GM21825 (cell line): ENCODE measurements around the gene TRNAU1AP.
"Not testable (repeated sequence)": the region's sequence is repeated elsewhere in the genome, so short reads cannot be mapped to it uniquely, and the experiment has no call there.

Experiments used
- ATAC-seq: cut with Tn5 transposase; IDR thresholded peaks from one replicate; pipeline ENCODE4 v1.9.1; 2021; ENCODE audit warnings: mild to moderate bottlenecking, moderate library complexity; ENCODE audit not compliant: unreplicated experiment

Gene TRNAU1AP

DNA sequence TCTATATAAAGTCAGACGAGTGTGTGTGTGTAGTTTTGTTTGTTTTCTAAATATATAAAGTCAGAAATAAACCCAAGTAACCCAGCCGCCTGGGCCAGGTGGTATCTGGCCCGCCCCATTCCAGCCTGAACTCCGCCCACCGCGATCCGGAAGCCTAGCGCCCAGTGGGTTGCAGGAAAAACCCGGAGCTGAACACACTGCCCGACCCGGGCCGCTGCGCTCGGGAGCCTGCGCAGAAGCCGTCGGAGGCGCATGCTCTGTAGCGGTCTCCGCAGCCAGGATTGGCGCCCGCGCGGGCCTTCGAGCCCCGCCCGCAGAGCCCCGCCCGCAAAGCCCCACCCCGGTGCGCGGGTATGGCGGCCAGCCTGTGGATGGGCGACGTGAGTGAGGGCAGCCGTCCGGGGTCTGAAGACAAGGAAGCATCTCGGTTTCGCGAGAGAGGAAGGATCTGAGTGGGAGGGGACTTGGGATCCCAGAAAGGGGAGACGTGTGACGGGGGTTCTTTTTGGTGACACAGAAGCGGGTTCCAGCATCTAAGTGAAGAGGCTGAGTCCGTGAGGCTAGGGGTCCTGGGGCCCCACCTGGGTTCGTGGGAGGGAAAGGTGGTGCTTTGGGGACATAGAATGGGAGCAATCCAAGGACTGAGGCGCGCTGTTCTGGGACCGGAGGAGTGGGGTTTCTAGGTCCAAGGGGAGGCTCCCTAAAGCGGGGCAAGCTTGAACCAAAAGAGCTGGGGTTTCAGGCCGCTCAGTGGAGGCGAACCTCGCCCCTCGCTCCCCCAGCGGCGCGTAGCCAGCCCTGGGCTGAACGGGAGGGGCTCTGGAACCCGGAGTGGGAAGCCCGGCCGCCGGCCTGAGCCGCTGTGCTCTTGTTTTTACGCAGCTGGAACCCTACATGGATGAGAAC, at the start of gene TRNAU1AP:
TRNAU1AP (plus strand) TSS at position 328 of the 906 bp plus-strand sequence; CDS start at position 354, 26 bp downstream.
- ATAC-seq = peak; percentile 82

DNA sequence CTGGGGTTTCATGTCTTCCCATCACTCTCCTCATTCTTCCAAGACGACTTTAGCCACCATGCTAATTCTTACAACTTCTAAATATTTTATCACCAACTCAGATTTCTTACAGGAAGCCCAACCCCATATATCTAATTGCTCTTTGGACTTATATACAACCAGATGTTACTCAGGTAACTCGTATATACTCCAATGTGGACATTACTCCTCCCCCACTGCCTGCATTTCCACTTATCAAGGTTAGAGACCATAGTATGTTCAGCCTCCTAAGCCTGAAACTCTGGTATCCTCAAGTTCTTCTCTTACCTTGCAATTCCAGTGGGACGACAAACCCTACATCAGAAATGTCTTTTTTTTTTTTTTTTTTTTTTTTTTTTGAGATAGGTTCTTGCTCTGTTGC, 49.8 kb upstream of the TRNAU1AP start:
- no peak for ATAC-seq

DNA sequence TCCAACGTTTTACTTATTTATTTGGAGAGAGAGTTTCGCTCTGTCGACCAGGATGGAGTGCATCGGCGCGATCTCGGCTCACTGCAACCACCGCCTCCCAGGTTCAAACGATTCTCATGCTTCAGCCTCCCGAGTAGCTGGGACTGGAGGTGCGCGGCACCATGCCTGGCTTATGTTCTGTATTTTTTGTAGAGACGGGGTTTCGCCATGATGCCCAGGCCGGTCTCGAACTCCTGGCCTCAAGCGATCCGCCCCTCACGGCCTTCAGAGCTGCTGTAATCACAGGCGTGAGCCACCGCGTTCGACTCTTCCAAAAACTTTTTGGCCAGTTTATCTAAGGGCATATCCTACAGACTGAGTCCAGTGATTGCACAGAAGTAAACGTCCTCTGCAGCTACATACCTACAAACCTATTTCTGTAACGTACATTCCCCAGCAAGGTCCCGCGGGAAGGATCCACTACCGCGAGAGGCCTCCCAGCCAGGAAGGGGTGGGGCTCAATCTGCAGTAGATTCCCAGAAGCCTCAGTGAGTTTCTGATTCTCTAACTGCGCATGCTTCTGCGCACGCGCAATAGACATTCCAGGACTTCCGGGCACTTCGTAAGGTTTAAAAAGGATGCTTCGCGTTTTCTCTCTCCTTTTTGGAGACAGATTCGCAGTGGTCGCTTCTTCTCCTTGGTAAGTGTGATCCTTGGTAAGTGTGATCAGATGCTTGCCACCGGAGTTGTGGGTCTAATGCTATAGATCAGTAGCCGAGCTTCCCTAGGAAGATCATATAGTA, 47.3 kb upstream of the TRNAU1AP start, which contains the start of gene RCC1:
RCC1 (plus strand) TSS at position 638 of the 782 bp plus-strand sequence. CDS start 23,824 bp downstream, outside the sequence.
- ATAC-seq = peak; percentile 74

DNA sequence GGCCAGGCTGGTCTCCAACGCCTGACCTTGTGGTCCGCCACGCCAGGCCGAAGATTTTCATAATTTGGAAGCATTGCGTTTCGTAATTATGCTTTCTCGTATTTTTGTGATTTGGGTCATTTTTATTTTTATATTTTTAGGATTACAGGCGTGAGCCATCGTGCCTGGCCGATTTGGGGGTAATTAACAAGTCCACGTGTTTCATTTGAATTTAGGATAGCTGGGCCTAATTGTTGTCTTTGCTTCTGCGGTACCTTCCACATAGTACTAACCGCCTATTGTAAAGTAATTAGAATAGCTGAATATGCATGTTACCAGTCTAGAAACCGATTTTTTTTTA, 46.0 kb upstream of the TRNAU1AP start:
- no peak for ATAC-seq

DNA sequence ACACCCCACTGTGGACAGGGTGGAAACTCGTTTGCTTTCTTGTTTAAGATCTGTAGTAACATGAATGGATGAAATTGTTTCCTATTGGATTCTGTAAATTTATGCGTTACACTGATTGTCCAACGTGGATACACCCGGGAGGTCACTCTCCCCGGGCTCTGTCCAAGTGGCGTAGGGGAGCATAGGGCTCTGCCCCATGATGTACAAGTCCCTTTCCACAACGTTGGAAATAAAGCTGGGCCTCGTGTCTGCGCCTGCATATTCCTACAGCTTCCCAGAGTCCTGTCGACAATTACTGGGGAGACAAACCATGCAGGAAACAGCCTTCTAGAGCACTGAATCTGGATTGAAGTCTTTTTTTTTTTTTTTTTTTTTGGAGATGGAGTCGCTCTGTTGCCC, 45.6 kb upstream of the TRNAU1AP start:
- no peak for ATAC-seq

DNA sequence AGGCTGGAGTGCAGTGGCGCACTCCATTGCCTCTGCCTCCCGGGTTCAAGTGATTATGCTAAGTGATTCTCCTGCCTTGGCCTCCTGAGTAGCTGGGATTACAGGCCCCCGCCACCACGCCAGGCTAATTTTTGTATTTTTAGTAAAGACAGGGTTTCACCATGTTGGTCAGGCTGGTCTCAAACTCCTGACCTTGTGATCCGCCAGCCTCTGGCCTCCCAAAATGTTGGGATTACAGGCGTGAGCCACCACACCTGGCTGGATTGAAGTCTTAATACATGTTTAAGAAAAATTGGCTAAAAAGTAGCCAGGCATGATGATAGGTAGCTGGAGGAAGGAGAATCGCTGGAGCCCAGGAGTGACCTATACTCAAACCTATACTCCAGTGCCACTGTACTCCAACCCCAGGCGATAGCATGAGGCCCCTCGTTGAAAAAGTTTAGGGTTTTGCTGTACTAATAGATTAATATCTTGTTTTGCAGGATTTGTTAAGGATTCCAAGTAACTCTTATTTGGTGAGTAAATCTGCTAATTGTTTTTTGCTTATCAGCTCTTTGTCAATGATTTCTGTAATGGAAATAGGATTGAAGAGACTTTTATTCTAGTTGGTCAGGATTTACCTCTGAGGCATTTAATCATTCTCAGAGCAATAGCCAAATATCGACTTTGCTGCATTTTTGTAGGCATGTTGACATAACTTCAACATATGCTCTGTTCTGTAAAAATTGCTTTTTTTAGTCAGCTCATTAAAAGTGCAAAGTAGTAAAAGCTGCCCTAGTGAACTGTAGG, 45.0 kb upstream of the TRNAU1AP start:
- ATAC-seq = no peak

DNA sequence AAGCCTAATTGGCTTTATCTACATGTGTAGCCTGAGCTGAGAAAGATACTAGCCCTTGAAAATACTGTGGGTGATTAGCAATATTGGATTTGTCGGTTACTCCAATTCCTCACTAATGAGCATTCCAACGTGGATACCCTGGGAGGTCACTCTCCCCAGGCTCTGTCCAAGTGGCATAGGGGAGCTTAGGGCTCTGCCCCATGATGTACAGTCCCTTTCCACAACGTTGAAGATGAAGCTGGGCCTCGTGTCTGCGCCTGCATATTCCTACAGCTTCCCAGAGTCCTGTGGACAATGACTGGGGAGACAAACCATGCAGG, 44.5 kb upstream of the TRNAU1AP start:
- no peak for ATAC-seq

DNA sequence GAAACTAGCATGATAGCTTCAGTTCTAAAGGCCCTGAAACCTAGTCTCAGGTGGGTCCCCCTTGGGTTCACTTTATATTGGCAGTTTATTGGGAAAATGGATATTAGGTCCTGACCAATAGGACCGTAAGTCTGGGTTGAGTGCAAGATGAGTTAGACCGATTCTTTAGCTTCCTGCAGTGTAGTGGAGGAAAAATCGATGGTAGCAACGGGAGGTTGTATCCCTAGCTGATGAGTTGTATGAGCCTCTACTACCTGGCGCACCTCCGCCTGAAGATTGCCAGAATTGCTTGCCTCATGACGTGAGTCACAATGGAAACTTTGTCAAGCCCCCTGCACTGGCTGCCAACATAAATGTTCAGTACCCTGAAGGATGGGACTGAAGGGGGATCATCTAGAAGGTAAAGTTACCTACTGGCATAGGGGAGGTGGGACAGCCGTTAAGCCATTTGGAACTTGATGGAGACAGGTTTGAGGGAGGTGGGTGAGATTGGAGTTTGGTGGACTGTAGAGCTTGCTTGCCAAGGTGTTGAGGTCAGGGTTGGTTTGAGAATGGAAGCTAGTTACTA, 43.1 kb upstream of the TRNAU1AP start:
- ATAC-seq = no peak

DNA sequence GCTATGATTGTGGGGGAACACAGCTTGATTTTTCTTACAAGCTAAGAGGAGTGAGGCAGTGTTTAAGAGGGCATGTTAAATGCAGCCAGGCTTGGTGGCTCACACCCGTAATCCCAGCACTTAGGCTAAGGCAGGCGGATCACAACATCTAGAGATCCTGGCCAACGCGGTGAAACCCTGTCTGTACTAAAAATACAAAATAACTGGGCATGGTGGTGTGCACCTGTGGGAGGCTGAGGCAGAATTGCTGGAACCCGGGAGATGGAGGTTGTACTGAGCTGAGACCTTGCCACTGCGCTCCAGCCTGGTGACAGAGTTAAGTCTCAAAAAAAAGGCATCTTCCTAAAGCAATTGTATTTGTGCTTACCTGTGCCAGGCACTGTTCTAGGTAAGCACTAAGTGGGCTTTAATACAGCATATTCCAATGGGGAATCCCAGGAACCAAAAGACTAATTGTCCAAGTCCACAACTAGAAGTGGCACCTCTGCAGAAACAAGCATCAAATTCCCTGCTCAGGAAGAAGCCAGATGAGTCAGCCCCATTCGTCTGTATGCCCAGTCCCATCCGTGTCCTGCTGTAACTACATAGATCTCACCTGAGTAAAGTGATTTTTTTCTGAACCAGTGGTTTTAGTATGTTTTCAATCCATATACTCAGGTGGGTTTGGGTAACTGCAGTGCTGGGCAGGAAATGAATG, 42.5 kb upstream of the TRNAU1AP start:
- no peak for ATAC-seq

DNA sequence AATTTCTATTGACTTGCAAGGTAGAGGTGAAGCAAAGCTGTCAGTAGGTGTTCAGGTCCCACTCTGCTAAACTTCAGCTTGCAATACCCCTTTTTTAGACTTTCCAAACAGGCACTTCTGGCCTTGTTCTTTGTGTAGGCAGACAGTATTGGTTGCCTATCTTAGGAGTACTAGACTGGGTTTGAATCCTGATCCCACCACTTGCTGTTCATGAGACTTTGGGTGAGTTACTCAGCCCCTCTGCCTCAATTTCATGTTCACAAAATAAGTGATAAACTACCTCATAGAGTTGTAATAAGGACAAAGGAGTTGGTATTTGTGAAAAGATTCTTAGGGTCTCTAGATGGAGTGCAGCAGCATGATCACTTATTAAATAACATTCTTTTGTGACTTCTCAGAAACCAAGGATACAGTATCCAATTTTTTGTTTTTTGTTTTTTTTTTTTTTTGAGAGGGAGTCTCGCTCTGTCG, 41.9 kb upstream of the TRNAU1AP start:
- no peak for ATAC-seq

DNA sequence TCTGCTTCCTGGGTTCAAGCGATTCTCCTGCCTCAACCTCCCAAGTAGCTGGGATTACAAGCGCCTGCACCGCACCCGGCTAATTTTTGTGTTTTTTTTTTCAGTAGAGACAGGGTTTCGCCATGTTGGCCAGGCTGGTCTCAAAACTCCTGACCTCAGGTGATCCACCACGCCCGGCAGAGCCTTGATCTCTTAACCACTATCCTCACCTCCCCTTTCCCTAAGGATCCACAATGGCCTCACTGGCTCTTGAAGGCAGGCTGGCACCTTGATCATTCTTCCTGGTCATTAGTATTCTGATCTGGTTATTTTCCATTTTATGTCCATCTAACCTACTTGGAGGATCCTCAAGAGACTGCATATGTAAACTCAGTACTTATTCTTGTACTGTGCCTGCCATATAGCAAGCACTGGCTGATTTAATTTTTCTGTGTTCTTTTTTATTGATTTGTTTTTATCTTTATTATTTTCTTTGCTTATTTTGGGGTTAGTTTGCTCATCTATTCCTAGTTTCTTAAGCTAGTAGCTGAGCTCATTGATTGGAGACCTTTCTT, 40.8 kb upstream of the TRNAU1AP start:
- no peak for ATAC-seq

DNA sequence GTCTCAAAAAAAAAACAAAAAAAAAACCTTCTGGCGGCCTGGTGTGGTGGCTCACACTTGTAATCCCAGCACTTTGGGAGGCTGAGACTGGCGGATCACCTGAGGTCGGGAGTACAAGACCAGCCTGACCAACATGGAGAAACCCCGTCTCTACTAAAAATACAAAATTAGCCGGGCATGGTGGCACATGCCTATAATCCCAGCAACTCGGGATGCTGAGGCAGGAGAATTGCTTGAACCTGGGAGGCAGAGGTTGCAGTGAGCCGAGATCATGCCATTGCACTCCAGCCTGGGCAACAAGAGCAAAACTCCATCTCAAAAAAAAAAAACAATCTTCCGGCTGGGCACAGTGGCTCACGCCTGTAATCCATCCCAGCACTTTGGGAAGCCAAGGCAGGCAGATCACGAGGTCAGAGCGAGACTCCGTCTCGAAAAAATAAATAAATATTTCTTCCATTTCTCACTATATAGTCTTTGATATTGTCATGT, 38.4 kb upstream of the TRNAU1AP start:
- ATAC-seq = not testable (repeated sequence)

DNA sequence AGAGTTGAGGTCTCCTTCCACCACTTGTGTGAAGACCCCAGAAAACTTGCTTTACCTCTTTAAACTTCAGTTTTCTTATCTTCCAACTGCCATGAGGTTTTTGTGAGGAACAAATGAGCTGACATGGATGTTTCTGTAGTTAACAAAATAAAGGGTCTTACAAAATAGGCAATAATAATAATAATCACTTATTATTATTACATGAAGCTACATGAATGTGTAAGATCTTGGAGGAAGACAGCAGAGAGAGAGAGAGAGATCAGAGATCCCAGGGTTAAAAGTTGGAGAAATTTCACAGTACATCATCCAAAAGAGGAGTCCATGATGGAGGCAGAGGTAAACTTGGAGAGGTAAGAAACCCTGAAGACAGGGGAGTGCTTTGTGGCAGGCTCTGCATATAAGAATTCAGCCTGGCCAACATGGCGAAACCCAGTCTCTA, 36.3 kb upstream of the TRNAU1AP start:
- ATAC-seq = no peak

DNA sequence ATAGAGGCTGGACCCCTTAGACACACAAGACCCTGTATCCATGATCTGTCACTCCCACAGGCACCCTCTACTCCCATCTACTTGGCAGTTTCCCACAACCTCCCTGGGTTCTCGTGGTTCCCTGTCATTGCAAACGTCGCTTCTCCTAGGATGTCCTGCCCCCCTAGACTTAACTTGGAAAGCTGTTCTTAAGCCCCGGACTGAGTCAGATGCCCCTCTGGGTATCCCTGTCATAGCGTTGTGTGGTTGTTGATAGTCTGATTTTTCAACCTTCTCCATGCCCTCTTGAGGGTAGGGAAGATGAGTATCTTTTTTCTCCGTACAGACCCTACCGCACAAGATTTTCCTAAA, 35.3 kb upstream of the TRNAU1AP start:
- no peak for ATAC-seq

DNA sequence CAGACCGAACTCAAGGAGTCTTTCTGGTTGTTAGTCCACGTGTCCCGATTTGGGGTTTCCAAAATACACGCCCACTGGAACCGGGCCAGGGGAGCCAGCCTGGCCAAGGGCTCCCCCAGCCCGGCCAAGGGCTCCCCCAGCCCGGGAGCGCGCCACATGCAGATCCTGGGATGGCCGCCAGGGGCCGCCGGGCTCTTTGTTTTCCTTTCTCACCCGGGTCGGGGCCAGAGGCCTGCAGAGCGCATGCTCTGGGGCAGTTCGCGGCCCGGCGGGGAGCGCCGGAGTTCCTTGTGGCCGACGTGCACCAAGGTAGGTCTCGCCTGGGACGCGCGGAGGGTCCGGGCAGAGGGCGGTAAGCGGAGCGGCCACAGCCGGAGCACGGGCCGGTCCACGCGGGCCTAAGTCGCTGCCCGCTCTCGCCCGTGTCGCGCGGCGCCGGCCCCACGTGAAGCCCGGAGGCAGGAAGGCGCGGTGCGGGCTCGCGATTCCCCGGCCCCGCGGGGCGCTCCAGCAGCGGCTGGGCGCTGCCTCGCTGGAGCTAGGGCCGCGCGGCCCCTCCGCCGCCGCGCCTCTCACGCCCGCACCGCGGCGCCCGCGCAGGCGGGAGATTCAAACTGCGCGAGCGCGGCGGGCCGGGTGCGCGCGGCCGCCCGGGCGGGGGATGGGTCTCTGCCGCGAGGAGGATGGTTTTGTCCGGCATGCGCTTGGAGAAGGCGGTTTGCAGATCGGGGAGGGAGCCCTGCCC, 34.7 kb upstream of the TRNAU1AP start:
- ATAC-seq = peak; percentile 69

DNA sequence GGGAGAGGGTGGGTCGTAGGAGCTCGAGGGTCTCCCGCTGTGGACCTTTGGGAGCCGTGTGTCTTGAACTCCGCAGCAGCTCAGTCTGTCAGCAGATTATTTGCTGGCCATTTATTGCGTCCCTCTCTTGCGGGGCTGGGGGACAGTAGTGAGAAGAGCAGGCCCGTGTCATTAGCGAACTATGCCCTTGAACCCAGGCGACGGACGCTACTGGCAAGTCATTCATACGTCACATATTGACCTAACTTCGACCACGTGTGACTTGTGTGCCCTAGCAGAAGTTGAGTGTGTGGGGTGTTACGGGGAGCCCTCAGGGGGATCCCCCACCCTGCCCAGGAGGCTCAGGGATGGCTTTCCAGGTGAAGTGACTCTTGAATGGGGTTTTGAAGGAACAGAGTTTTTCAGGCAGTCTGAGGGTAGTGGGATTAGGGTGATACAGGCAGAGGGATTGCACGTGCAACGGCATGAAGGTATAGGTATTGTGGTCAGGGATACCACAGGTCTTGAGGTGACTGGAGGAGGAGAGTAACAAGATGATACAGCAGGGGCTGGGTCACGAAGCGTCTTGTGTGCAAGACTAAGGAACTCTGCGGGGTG, 34.0 kb upstream of the TRNAU1AP start:
- no peak for ATAC-seq

DNA sequence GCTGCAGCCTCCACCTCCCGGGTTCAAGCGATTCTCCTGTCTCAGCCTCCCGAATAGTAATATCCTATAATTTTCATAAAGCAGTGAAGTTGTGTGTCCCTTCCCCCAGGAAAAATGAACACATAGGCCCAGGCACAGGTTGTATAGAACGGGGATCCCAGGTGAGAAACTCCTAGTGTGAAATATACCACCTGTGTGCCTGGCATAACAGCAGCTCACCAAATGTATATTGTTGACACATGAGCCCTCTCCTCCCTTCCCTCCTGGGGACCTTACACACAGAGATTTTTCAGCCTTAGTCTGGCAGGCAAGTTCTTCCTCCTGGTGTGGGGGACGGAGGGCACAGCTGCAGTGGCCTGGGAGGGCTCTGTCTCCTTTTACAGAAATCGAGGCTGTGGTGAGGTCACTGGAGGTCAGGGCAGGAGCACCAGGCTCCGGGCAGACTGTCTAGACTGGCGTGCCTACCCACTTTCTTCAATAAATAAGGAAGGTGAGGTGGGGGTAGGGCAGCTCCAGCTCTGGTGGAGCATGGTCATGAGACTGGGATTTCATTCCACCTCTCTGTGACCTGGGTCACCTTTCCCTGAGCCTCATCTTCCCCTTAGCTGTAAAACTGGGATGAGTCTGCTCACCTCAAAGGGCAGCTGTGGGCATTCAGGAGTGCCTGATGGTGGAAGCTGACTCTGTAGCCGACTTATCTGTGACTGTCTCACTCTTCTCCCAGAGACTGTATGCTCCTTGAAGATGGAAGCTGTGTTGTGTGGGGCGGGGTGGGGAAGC, 32.7 kb upstream of the TRNAU1AP start:
- no peak for ATAC-seq

DNA sequence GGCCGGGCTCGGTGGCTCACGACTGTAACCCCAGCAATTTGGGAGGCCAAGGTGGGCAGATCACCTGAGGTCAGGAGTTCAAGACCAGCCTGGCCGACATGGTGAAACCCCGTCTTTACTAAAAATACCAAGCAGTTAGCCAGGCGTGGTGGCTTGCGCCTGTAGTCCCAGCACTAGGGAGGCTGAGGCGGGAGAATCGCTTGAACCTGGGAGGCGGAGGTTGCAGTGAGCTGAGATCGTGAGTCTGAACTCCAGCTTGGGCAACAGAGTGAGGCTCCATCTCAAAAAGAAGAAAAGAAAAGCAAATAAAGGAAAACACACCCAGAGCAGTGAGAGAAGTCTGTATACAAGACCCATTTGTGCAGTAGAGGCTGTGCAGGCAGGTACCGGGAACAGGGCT, 32.1 kb upstream of the TRNAU1AP start:
- not testable (repeated sequence) for ATAC-seq
